RPMI7951 (cell line): Measurements from ENCODE around the gene DBT. TPM values are rescaled to one million over a fixed set of nuclear protein-coding genes. Genes with fewer than 3 reads are reported as not detected.
"Not testable (repeated sequence)": the region's sequence is repeated elsewhere in the genome, so short reads cannot be mapped to it uniquely, and the experiment has no call there.

Source experiments
- DNase-seq: peaks from one replicate; pipeline ENCODE4 v3.0.0-alpha.2; 2012; ENCODE audit warnings: low read depth
- total RNA-seq: library from RNA; depleted of rRNA; stranded (reverse); fragments of >200 nt; shearing (Covaris generic); gene quantifications from 2 replicates; pipeline ENCODE4 v1.2.3, GENCODE V29; 2014

The DBT gene
- total RNA-seq, 1 experiment from 2014 or later, result 4.9 TPM

GRCh38 chr1:100250807-100251206 is 1.2 kb upstream of the DBT start:
- DNase-seq, result no peak

GRCh38 chr1:100250264-100250663 is 630 bp upstream of the DBT start:
- no peak for DNase-seq

GRCh38 chr1:100249155-100249536 is 488 bp downstream of the DBT start:
- no peak for DNase-seq

- no peak for DNase-seq
Observed at GRCh38 chr1:100246738-100247137, 2.9 kb downstream of the DBT start.

- DNase-seq, result no peak
Observed at GRCh38 chr1:100240631-100241030, 9.0 kb downstream of the DBT start.

GRCh38 chr1:100239961-100240360 is 9.7 kb downstream of the DBT start:
- no peak for DNase-seq

- no peak for DNase-seq
Observed at GRCh38 chr1:100237091-100237490, 12.5 kb downstream of the DBT start.

GRCh38 chr1:100234432-100234831 is 15.2 kb downstream of the DBT start:
- DNase-seq, result no peak

GRCh38 chr1:100233566-100233965 is 16.1 kb downstream of the DBT start:
- not testable (repeated sequence) for DNase-seq

GRCh38 chr1:100232156-100232555 is 17.5 kb downstream of the DBT start:
- DNase-seq, result no peak

GRCh38 chr1:100231721-100232120 is 17.9 kb downstream of the DBT start:
- no peak for DNase-seq

- DNase-seq, result no peak
Observed at GRCh38 chr1:100230765-100231164, 18.9 kb downstream of the DBT start.

- no peak for DNase-seq
Observed at GRCh38 chr1:100229681-100230443, 19.8 kb downstream of the DBT start.

- DNase-seq, result no peak
Observed at GRCh38 chr1:100222428-100222827, 27.2 kb downstream of the DBT start.

GRCh38 chr1:100219883-100220282 is 29.8 kb downstream of the DBT start:
- peak; percentile 7 for DNase-seq

GRCh38 chr1:100219457-100219856 is 30.2 kb downstream of the DBT start:
- no peak for DNase-seq

- DNase-seq, result no peak
Observed at GRCh38 chr1:100217834-100218233, 31.8 kb downstream of the DBT start.

- DNase-seq, result no peak
Observed at GRCh38 chr1:100215101-100215500, 34.5 kb downstream of the DBT start.

GRCh38 chr1:100213141-100213540 is 36.5 kb downstream of the DBT start:
- DNase-seq, result no peak

- no peak for DNase-seq
Observed at GRCh38 chr1:100206301-100206700, 43.3 kb downstream of the DBT start.

GRCh38 chr1:100205593-100205992 is 44.0 kb downstream of the DBT start:
- DNase-seq, result not testable (repeated sequence)

- DNase-seq, result not testable (repeated sequence)
Observed at GRCh38 chr1:100205103-100205502, 44.5 kb downstream of the DBT start.

GRCh38 chr1:100202703-100203102 is 46.9 kb downstream of the DBT start:
- not testable (repeated sequence) for DNase-seq

- not testable (repeated sequence) for DNase-seq
Observed at GRCh38 chr1:100200060-100200459, 49.6 kb downstream of the DBT start.
